AG09309 (cell line): Measurements from ENCODE around the gene SAP30L.

Experiments used
- DNase-seq: peaks from one replicate; pipeline ENCODE4 v3.0.0-alpha.2; 2010; ENCODE audit warnings: low read depth
- H3K4me3 ChIP-seq: 2 replicates; pipeline ENCODE4 v1.5.1; 2011; ENCODE audit warnings: mild to moderate bottlenecking, low read depth, low read length, moderate library complexity; ENCODE audit not compliant: control insufficient read depth
- CTCF ChIP-seq: IDR thresholded peaks from 2 replicates; pipeline ENCODE4 v1.5.1; 2011; ENCODE audit warnings: mild to moderate bottlenecking, low read depth, low read length, inconsistent platforms; ENCODE audit not compliant: insufficient read depth, control insufficient read depth; ENCODE audit errors: missing control alignments

Gene SAP30L

DNA sequence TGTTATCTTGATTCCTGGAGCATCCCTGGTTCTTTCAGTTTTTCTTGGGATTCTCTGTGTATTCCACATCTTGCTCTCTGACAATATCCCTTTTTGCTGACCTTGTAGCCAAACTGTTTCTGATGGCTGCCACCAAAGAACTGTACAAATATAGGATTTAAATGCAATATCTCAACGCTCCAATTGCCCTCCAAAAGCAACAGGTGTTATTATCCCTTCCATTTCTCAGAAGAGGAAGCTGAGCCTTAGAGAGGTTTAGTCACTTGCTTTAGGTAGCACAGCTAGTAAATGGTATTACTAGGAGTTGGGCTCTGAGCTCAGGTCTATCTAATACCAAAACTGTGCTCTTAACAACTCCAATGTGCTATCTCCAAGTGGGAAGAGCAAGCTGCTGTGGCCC lies 56.4 kb downstream of the SAP30L start:
- H3K4me3 ChIP-seq: no peak overlapping the region
- no peak for TF ChIP-seq CTCF
- no peak for DNase-seq

GRCh38 chr5:154503698-154504039 lies 57.9 kb downstream of the SAP30L start:
- TF ChIP-seq CTCF: no peak

DNA sequence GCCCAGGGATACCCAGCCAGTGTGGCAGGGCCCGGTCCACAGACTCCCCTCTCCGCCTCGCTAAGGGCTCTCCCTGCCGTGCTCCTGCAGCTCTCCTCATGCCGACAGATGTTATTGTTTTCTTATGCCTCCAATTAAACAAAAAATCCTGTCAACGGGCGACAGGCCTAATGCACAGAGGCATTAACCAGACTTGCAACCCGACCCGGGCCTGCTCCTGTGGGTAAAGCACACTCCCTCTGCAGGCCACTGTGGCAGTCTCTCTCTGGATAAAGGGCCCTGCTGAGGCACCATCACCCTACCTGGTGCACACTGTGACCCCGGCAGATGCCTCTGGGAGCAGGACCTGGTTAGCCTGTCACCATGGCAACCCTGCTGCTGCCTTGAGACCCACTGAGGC lies 59.8 kb downstream of the SAP30L start:
- TF ChIP-seq CTCF: no peak
- DNase-seq: no peak
- no peak overlapping the region for H3K4me3 ChIP-seq

More at GRCh38 chr5:154503698-154504039, 57.9 kb downstream of the SAP30L start:
- no peak overlapping the region for H3K4me3 ChIP-seq
- no peak for DNase-seq

DNA sequence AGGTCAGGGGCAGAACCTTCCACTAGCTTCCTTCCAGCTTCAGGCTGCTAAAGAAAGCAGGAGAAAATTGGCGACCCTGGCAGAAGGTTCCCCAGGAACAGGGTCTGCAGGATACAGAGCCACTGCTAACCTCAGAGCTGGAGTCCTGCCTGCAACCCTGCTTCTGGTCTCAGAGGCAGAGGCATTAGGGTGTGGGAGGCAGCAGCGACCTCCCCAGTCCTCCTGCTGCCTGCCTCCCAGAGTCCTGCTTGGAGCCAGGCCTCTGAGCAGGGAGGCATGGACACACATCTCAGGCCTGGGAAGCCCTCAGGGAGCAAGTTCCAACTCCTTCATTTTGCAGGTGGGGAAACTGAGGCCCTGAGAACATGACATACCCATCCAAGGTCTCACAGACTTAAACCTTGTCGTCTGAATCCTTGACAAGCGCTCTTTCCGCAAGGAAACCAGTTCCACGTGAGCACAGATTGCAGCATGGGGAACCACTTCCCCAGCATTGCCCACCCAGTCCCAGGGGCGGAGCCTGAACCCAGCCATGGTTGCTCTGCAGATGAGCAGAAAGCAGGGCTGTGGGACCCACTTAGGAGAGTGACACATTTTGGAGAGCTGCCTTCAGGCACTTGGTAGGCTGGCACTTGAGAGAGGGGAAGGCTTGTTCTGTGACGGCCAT lies 60.4 kb downstream of the SAP30L start:
- TF ChIP-seq CTCF: no peak
- no peak overlapping the region for H3K4me3 ChIP-seq
- no peak for DNase-seq

GRCh38 chr5:154506716-154507080 lies 60.9 kb downstream of the SAP30L start:
- TF ChIP-seq CTCF: no peak
- H3K4me3 ChIP-seq: no peak overlapping the region
- no peak for DNase-seq

GRCh38 chr5:154508114-154508513 lies 62.3 kb downstream of the SAP30L start:
- DNase-seq: no peak
- no peak for TF ChIP-seq CTCF
- H3K4me3 ChIP-seq: no peak overlapping the region
